Left lung (tissue), 10 donors: Measurements from ENCODE around the gene FAM229A. TPM values are rescaled to one million over a fixed set of nuclear protein-coding genes. Genes with fewer than 3 reads are reported as not detected.

Experiments used
- ATAC-seq: fragments of 200-7000 bp; cut with Tn5 transposase; one replicate; pipeline ENCODE4 v1.9.1; 2020; ENCODE audit warnings: moderate library complexity
- DNase-seq, 4 donors: peaks; one replicate each; pipeline ENCODE4 v3.0.0-alpha.2; 2013 to 2020
- H3K27ac ChIP-seq, 2 donors: fragments of 200-600 bp; sonication (generic) in 1 of 2; one replicate each; pipeline versions ENCODE4 v1.5.0 to v1.8.0; 2020 to 2021
- H3K27me3 ChIP-seq, 2 donors: fragments of 200-600 bp; sonication (generic) in 1 of 2; one replicate each; pipeline versions ENCODE4 v1.5.0 to v1.8.0; 2020 to 2021
- H3K36me3 ChIP-seq, 2 donors: fragments of 200-600 bp; sonication (generic) in 1 of 2; one replicate each; pipeline versions ENCODE4 v1.5.0 to v1.8.0; 2020 to 2021
- H3K4me1 ChIP-seq, 2 donors: fragments of 200-600 bp; one replicate each; pipeline ENCODE4 v1.8.0; 2021
- H3K4me3 ChIP-seq, 2 donors: fragments of 200-600 bp; sonication (generic) in 1 of 2; one replicate each; pipeline versions ENCODE4 v1.5.0 to v1.8.0; 2020 to 2021; ENCODE audit warnings: mild to moderate bottlenecking in 1 of 2
- H3K9me3 ChIP-seq, 2 donors: fragments of 200-600 bp; sonication (generic) in 1 of 2; one replicate each; pipeline versions ENCODE4 v1.5.0 to v1.8.0; 2020 to 2021
- intact Hi-C, 2 donors: fragments of 100-400 bp; cut with DNase I; formaldehyde crosslinking; loops; one replicate each; pipeline versions ENCODE4 v1.11.2 to v1.14.2; 2022
- polyA plus RNA-seq, 6 donors: library from polyadenylated mRNA; unstranded; fragments of 120-200 nt; gene quantifications; one replicate each; pipeline ENCODE4 v1.2.1, GENCODE V29; 2013; ENCODE audit not compliant: insufficient read length in 6 of 6
- total RNA-seq, 2 donors: library from RNA; stranded (reverse); fragmentation: NEBNext Ultra II Directional; extraction: Animal tissue kit (Norgen Biotek cat#: 25700); gene quantifications; one replicate each; pipeline ENCODE4 v1.2.1, GENCODE V29; 2021
- TF ChIP-seq, protein P1 (sequence below), 2 donors: fragments of 200-600 bp; sonication (generic) in 1 of 2; IDR thresholded peaks; one replicate each; pipeline versions ENCODE4 v1.5.0 to v1.8.0; 2021; ENCODE audit warnings: antibody characterized with exemption in 2 of 2
- donor health status: DM: no; HTN: yes; CAD: no.
- donor health status: DM: no; HTN: no; CAD: no.

The FAM229A gene
- total and polyA plus RNA-seq, 8 donors = 4.4 to 14.0 (median 6.7) TPM

DNA sequence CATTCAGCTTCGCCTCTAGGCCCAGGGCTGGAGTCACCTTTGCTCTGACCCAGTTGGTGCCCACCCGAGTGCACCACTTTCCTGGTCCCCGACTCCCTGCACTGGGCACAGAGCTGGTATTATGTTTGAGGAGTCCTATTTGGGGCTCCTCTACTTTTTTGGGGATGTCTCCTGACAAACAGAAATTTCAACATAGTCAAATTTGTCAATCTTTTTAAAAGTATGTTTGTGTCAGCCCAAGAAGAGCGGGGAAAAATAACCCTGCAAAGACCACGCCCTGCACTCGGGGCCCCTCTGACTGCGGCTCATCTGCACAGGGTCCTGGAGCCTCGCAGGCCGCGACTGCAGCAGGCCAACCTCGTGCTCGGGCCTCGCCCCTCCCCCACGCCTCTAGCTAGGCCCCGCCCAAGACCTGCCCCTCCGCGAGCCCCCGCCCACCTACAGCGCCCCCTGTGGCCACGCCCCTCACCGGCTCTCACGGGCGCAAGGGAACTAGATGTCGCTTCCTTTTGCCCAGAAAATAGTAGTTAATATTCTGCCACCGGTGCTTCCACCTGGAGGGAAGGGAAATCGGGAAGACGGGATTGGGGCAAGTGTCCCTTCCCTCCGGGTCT, 11.4 kb downstream of the FAM229A start:
- Histone ChIP-seq H3K9me3 (peaks cover 0 to 2% of the 10 kb centered on the region in 2 donors), H3K36me3 (no peaks in the 10 kb centered on the region), H3K4me1 (peaks cover 28 to 66% of the 10 kb centered on the region in 2 donors), H3K27me3 (no peaks in the 10 kb centered on the region), H3K4me3 (peak overlapping the region; percentile 59 to 61), H3K27ac (peak overlapping the region; percentile 89 to 93)
- TF ChIP-seq, protein P1, sequence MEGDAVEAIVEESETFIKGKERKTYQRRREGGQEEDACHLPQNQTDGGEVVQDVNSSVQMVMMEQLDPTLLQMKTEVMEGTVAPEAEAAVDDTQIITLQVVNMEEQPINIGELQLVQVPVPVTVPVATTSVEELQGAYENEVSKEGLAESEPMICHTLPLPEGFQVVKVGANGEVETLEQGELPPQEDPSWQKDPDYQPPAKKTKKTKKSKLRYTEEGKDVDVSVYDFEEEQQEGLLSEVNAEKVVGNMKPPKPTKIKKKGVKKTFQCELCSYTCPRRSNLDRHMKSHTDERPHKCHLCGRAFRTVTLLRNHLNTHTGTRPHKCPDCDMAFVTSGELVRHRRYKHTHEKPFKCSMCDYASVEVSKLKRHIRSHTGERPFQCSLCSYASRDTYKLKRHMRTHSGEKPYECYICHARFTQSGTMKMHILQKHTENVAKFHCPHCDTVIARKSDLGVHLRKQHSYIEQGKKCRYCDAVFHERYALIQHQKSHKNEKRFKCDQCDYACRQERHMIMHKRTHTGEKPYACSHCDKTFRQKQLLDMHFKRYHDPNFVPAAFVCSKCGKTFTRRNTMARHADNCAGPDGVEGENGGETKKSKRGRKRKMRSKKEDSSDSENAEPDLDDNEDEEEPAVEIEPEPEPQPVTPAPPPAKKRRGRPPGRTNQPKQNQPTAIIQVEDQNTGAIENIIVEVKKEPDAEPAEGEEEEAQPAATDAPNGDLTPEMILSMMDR (IDR thresholded peaks at IDR 0.05) = peak; percentile 39 to 42
- ATAC-seq (peak; percentile 79), DNase-seq (peak in 2 of 4 donors; percentile 77 to 93)
- intact Hi-C loops = no loop called here

DNA sequence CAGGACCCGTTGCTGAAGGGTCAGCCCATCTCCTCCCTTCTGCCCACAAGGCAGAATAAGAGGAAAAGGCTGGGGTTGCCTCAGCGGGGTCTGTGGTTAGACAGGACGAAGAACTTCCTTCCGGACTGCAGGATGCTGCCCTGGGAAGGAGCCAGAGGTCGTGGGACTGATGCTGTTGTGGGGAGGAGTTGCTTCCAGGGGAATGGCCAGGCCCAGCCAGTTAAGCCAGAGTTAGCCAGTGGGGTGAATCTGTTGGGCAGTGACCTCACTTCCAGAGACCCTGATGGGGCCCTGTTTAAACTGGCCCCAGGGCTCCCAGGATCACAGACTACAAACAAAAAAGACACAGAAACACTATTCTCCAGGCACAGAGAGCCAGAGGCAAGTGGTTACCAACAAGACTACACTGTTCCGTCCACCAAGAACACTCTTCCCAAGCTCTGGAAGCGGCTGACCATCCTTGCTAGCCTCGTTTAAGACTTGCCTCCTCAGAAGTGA, 13.0 kb downstream of the FAM229A start:
- ATAC-seq (no peak), DNase-seq (peak in 2 of 4 donors; percentile 61 to 81)
- Histone ChIP-seq H3K27me3 (no peaks in the 10 kb centered on the region), H3K27ac (peak overlapping the region; percentile 33 to 67), H3K4me1 (peaks cover 33 to 75% of the 10 kb centered on the region in 2 donors), H3K36me3 (no peaks in the 10 kb centered on the region), H3K9me3 (peaks cover 0 to 2% of the 10 kb centered on the region in 2 donors), H3K4me3 (no peak overlapping the region)
- intact Hi-C loops = no loop called here
- TF ChIP-seq, protein P1 (IDR thresholded peaks at IDR 0.05) = no peak

DNA sequence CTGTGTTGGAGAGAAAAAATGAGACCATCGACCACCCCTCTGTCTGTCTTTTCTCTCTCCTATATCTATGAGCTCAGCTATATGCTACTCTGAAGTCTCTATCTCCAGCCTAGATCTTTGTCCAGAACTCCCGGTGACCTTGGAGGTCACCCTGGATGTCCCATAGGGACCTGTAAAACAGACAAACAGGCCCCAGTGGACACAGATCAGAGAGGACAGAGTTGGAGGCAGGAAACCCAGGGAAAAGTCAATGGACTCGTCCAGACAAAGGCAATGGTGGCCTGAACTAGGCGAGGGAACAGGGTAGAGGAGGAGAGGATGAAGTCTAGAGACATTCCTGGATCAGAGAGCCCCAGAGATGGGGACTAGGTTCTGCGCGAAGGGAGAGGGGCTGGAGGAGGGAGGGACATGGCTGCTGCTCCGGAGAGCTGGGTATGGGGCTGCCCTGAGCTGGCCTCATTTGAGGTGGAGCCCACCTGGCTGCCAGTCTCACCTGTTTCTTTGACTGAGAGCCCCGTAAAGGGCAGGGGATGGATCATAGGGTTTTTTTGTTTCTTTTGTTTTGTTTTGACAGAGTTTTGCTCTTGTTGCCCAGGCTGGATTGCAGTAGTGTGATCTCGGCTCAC, 15.6 kb downstream of the FAM229A start:
- H3K9me3 ChIP-seq = peaks cover 0 to 2% of the 10 kb centered on the region in 2 donors
- ATAC-seq (no peak), DNase-seq (no peak)
- H3K4me1 ChIP-seq = peaks cover 10 to 61% of the 10 kb centered on the region in 2 donors
- H3K4me3 ChIP-seq = no peak overlapping the region
- H3K27ac ChIP-seq = no peak overlapping the region
- intact Hi-C loops = no loop called here
- no peaks in the 10 kb centered on the region for H3K36me3 ChIP-seq
- TF ChIP-seq, protein P1 (IDR thresholded peaks at IDR 0.05) = no peak
- no peaks in the 10 kb centered on the region for H3K27me3 ChIP-seq

DNA sequence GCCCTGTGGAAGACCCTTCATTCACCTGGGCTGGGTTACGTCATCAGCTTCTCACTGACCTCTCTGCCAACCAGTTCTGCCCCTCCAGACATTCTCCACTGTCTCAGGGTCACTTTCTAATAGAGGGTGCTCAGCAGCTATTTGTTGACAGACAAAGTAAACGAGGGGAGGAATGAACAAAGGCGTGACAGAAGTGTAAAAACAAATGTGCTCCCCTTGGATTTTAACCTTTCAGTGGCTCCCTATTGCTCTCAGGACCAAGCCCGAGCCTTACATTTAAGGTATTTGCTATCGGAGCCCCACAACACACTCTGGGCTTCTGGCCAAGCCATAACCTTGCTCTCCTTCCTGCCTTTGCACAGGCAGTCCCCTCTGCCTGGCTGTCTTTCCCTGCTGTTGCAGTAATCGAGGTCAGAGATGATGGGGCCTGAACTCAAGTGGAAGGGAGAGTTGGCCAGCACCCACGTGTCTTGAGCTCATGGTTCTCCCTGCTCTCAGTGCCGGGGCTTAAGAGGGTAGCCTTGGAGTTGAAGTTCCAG, 16.9 kb downstream of the FAM229A start:
- Histone ChIP-seq H3K27ac (no peak overlapping the region), H3K27me3 (no peaks in the 10 kb centered on the region), H3K4me1 (peaks cover 10 to 57% of the 10 kb centered on the region in 2 donors), H3K4me3 (no peak overlapping the region), H3K36me3 (no peaks in the 10 kb centered on the region), H3K9me3 (no peaks in the 10 kb centered on the region)
- ATAC-seq (peak; percentile 44), DNase-seq (peak in 1 of 4 donors; percentile 52)
- intact Hi-C loops = no loop called here
- TF ChIP-seq, protein P1 (IDR thresholded peaks at IDR 0.05) = no peak

DNA sequence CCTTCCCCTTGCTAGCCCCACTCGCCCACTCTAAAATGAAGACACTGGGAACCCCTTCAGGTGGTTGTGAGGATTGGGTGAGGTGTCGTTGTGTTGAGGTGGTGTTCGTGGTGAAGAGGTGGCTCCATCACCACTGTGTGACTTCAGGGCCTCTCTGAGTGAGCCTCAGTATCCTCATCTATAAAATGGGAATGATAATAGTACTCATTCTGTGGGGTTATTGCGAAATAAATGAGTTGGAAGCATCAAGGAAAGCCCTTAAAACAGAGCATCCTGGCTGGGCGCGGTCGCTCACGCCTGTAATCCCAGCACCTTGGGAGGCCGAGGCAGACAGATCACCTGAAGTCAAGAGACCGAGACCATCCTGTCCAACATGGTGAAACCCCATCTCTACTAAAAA, 19.6 kb downstream of the FAM229A start:
- H3K9me3 ChIP-seq = no peaks in the 10 kb centered on the region
- H3K27me3 ChIP-seq = no peaks in the 10 kb centered on the region
- H3K4me1 ChIP-seq = peaks cover 4 to 58% of the 10 kb centered on the region in 2 donors
- no peak for DNase-seq
- H3K27ac ChIP-seq = no peak overlapping the region
- H3K36me3 ChIP-seq = no peaks in the 10 kb centered on the region
- TF ChIP-seq, protein P1 (IDR thresholded peaks at IDR 0.05) = no peak
- intact Hi-C loops = no loop called here
- H3K4me3 ChIP-seq = no peak overlapping the region
- no peak for ATAC-seq
